ACHN (cell line): ENCODE measurements around the gene UPP1.
"Not testable (repeated sequence)": the region's sequence is repeated elsewhere in the genome, so short reads cannot be mapped to it uniquely, and the experiment has no call there.

Source experiments
- DNase-seq: peaks from one replicate; pipeline ENCODE4 v3.0.0-alpha.2; 2015
- in situ Hi-C: cut with HindIII; loops from 2 replicates; pipeline ENCODE4 v1.10.0; 2017; ENCODE audit warnings: low sequenced_read_pairs, low pct_ligation_motif_present, low pct_unique_long_range_greater_than_20kb

Gene UPP1

GRCh38 chr7:48106906-48107659 lies 18.0 kb downstream of the UPP1 start:
- in situ Hi-C loops: no loop called here
- no peak for DNase-seq

- in situ Hi-C loops: no loop called here
Observed at GRCh38 chr7:48107926-48108472, 18.9 kb downstream of the UPP1 start.

GRCh38 chr7:48108959-48109847 lies 20.1 kb downstream of the UPP1 start:
- DNase-seq: no peak
- in situ Hi-C loops: no loop called here

More at GRCh38 chr7:48107926-48108472, 18.9 kb downstream of the UPP1 start:
- no peak for DNase-seq

GRCh38 chr7:48109848-48110663 lies 21.0 kb downstream of the UPP1 start:
- DNase-seq: peak; percentile 71
- in situ Hi-C loops: no loop called here

- DNase-seq: no peak
- in situ Hi-C loops: no loop called here
Observed at GRCh38 chr7:48110868-48111267, 21.8 kb downstream of the UPP1 start.

- in situ Hi-C loops: no loop called here
- DNase-seq: no peak
Observed at GRCh38 chr7:48111596-48111995, 22.5 kb downstream of the UPP1 start.

GRCh38 chr7:48112401-48113165 lies 23.5 kb downstream of the UPP1 start:
- in situ Hi-C loops: no loop called here

GRCh38 chr7:48113275-48113674 lies 24.2 kb downstream of the UPP1 start:
- no peak for DNase-seq
- in situ Hi-C loops: no loop called here

More at GRCh38 chr7:48112401-48113165, 23.5 kb downstream of the UPP1 start:
- DNase-seq: no peak

GRCh38 chr7:48114115-48114514 lies 25.1 kb downstream of the UPP1 start:
- in situ Hi-C loops: no loop called here
- no peak for DNase-seq

- no peak for DNase-seq
- in situ Hi-C loops: no loop called here
Observed at GRCh38 chr7:48114589-48114988, 25.5 kb downstream of the UPP1 start.

GRCh38 chr7:48116043-48116442 lies 27.0 kb downstream of the UPP1 start:
- no peak for DNase-seq
- in situ Hi-C loops: no loop called here

- in situ Hi-C loops: no loop called here
- no peak for DNase-seq
Observed at GRCh38 chr7:48118041-48118440, 29.0 kb downstream of the UPP1 start.

GRCh38 chr7:48120536-48120935 lies 31.5 kb downstream of the UPP1 start:
- DNase-seq, in situ Hi-C loops: not testable (repeated sequence)

GRCh38 chr7:48126037-48126436 lies 37.0 kb downstream of the UPP1 start:
- in situ Hi-C loops: no loop called here
- no peak for DNase-seq

- in situ Hi-C loops: no loop called here
- DNase-seq: no peak
Observed at GRCh38 chr7:48130658-48131108, 41.6 kb downstream of the UPP1 start.

- in situ Hi-C loops: no loop called here
- no peak for DNase-seq
Observed at GRCh38 chr7:48132792-48133191, 43.7 kb downstream of the UPP1 start.

GRCh38 chr7:48139459-48139858 lies 50.4 kb downstream of the UPP1 start:
- peak; percentile 40 for DNase-seq
- in situ Hi-C loops: no loop called here
